ENCODE results near the gene AK9. TPM values are rescaled to one million over a fixed set of nuclear protein-coding genes. Genes with fewer than 3 reads are reported as not detected.

The AK9 gene
- polyA plus RNA-seq, 2 of the 4 experiments (the other 2 are of a cell fraction) = 2.2 to 4.7 TPM

DNA sequence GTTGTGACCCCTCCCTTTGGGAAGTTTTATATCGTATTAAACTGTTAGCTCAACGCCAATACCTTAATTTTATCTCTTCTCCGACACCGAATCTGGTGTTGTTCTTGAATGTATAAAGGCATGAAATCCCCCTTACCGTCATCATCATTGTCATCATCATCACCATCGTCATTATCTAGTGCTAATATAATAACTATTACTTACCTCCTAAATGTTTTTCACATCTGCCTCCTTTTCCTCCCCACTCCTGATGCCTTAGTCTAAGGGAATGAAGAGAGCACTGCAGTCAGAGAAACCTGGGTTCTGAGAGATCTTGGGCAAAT lies 207.3 kb downstream of the AK9 start:
- POLR2A ChIA-PET = no interaction called here
- peak overlapping the region; percentile 45 to 100; a peak in 5 of 6 replicates for H3K27ac ChIP-seq
- FAIRE-seq = no peak
- DNase-seq (ENCODE audit: low read depth in 1 of 2, low spot score in 1 of 2) = no peak
- H3K4me3 ChIP-seq = peak overlapping the region; percentile 85
- no peaks in the 10 kb centered on the region for H3K9me3 ChIP-seq
- ATAC-seq = no peak
- H3K4me2 ChIP-seq = peak overlapping the region; percentile 69
- peaks cover 36% of the 10 kb centered on the region; the same call in 2 of the 3 replicates for H3K4me1 ChIP-seq
- CTCF ChIA-PET = no interaction called here
- WGBS (ENCODE audit: missing lambda C conversion rate) = 16% methylated on average over 6 of the region's 6 CpGs
- TF ChIP-seq, protein P1, sequence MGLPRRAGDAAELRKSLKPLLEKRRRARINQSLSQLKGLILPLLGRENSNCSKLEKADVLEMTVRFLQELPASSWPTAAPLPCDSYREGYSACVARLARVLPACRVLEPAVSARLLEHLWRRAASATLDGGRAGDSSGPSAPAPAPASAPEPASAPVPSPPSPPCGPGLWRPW (IDR thresholded peaks at IDR 0.05) = no peak
- no peak for TF ChIP-seq NPAS2 (CRISPR knock-in tag; IDR thresholded peaks at IDR 0.05; ENCODE audit: borderline replicate concordance)
- no peak for TF ChIP-seq ZSCAN20 (CRISPR knock-in tag; IDR thresholded peaks at IDR 0.05)
- TF ChIP-seq HOXB13 (CRISPR knock-in tag; IDR thresholded peaks at IDR 0.05; ENCODE audit: low read depth) = no peak
- TF ChIP-seq POLR2A (IDR thresholded peaks at IDR 0.05; ENCODE audit: low read length) = no peak
- TF ChIP-seq GATA3 (IDR thresholded peaks at IDR 0.05; ENCODE audit: borderline replicate concordance) = no peak
- no peak for TF ChIP-seq ZC3H11A (IDR thresholded peaks at IDR 0.05)

DNA sequence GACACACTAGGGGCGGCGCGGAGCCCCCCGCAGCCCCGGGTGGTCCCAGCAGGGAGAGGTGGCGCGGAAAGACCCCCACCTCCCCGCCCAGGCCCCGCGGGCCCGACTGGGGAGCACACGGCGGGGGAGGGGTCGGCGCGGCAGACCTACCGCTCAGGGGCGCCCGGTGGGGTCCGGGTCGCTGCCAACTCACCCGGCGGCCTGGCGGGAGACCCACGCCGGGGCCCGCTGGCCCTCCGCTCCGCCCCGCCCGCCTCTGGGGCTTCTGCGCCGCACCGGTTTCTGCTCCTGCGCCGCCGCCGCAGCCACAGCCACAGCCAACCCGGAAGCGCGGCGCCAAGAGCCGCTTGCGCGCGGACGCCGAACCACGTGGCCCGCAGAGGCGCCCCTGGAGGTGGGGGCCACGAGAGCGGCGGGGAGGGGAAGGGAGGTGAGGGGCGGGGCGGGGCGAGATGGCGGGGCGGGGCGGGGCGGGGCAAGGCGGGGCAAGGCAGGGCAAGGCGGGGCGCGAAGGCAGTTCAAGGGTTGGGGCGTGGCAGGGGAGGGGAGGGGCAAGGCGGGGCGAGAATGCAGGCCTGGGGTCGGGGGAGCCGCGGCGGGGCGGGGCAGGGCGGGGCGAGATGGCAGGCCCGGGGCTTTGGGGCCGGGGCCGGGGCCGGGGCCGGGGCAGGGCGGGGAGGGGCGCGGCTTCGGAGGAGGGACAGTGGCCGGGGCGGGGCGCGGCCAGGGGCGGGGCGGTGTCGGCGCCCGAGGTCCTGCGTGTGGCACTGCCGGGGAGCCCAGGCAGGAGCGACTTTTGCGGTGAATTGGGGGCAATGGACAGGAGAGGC lies 207.9 kb downstream of the AK9 start, which contains the start of gene ZBTB24:
Gene ZBTB24 (minus strand): TSS at position 315 of the 830 bp plus-strand sequence. CDS start 1,193 bp downstream, outside the sequence.
- Histone ChIP-seq H3K4me3 (peak within 1 kb of the TSS; percentile 85), H3K9me3 (no peaks in the 10 kb centered on the region), H3K4me2 (peak within 1 kb of the TSS; percentile 78), H3K4me1 (peaks cover 42% of the 10 kb centered on the region; the same call in 2 of the 3 replicates), H3K27ac (peak within 1 kb of the TSS; percentile 89 to 100)
- FAIRE-seq = no peak
- CTCF ChIA-PET = no interaction called here
- peak; percentile 89 to 94 for ATAC-seq
- DNase-seq (ENCODE audit: low read depth in 1 of 2, low spot score in 1 of 2) = peak; percentile 52 to 86
- WGBS (ENCODE audit: missing lambda C conversion rate) = 0% methylated on average over 6 of the region's 97 CpGs
- POLR2A ChIA-PET = no interaction called here
- TF ChIP-seq POLR2A (IDR thresholded peaks at IDR 0.05; ENCODE audit: low read length) (peak; percentile 62), CEBPB (IDR thresholded peaks at IDR 0.05) (no peak), TFCP2L1 (CRISPR knock-in tag; IDR thresholded peaks at IDR 0.05) (no peak), KDM5A (IDR thresholded peaks at IDR 0.05) (no peak), RARB (CRISPR knock-in tag; IDR thresholded peaks at IDR 0.05) (no peak), SMC3 (IDR thresholded peaks at IDR 0.05) (no peak), FOXS1 (CRISPR knock-in tag; IDR thresholded peaks at IDR 0.05) (no peak), RFX5 (IDR thresholded peaks at IDR 0.05) (no peak), HOXB5 (CRISPR knock-in tag; IDR thresholded peaks at IDR 0.05) (no peak), ZC3H11A (IDR thresholded peaks at IDR 0.05) (no peak), CBX2 (IDR thresholded peaks at IDR 0.05; ENCODE audit: borderline replicate concordance, low read depth) (no peak), ZNF302 (CRISPR knock-in tag; IDR thresholded peaks at IDR 0.05) (no peak), ZFP36 (IDR thresholded peaks at IDR 0.05; ENCODE audit: borderline replicate concordance, partially characterized antibody) (no peak), CBX8 (IDR thresholded peaks at IDR 0.05) (no peak), MAFK (IDR thresholded peaks at IDR 0.05; ENCODE audit: partially characterized antibody) (no peak), CHD4 (IDR thresholded peaks at IDR 0.05; ENCODE audit: borderline replicate concordance) (no peak), HEYL (CRISPR knock-in tag; IDR thresholded peaks at IDR 0.05) (no peak), FOSB (CRISPR knock-in tag; IDR thresholded peaks at IDR 0.05) (no peak), PHF8 (IDR thresholded peaks at IDR 0.05; ENCODE audit: borderline replicate concordance, low read depth) (peak; percentile 76; the same call in 1 of the 2 replicates), HDAC2 (IDR thresholded peaks at IDR 0.05) (no peak), SREBF2 (IDR thresholded peaks at IDR 0.05) (no peak), EP300 (IDR thresholded peaks at IDR 0.05) (no peak), RCOR1 (IDR thresholded peaks at IDR 0.05; ENCODE audit: low read depth, low read length) (no peak), EHMT2 (IDR thresholded peaks at IDR 0.05; ENCODE audit: low read depth) (no peak), TP53 (CRISPR knock-in tag; IDR thresholded peaks at IDR 0.05) (no peak), RNF2 (IDR thresholded peaks at IDR 0.05; ENCODE audit: borderline replicate concordance, low read depth) (no peak), GATA3 (IDR thresholded peaks at IDR 0.05; ENCODE audit: borderline replicate concordance) (no peak), MAZ (IDR thresholded peaks at IDR 0.05; ENCODE audit: borderline replicate concordance, low read depth, low read length) (peak; percentile 68; the same call in 1 of the 2 replicates)
- TF ChIP-seq, protein P2, sequence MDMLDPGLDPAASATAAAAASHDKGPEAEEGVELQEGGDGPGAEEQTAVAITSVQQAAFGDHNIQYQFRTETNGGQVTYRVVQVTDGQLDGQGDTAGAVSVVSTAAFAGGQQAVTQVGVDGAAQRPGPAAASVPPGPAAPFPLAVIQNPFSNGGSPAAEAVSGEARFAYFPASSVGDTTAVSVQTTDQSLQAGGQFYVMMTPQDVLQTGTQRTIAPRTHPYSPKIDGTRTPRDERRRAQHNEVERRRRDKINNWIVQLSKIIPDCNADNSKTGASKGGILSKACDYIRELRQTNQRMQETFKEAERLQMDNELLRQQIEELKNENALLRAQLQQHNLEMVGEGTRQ (IDR thresholded peaks at IDR 0.05) = no peak
- TF ChIP-seq, protein P3, sequence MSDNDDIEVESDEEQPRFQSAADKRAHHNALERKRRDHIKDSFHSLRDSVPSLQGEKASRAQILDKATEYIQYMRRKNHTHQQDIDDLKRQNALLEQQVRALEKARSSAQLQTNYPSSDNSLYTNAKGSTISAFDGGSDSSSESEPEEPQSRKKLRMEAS (IDR thresholded peaks at IDR 0.05) = peak; percentile 72
- TF ChIP-seq, protein P4, sequence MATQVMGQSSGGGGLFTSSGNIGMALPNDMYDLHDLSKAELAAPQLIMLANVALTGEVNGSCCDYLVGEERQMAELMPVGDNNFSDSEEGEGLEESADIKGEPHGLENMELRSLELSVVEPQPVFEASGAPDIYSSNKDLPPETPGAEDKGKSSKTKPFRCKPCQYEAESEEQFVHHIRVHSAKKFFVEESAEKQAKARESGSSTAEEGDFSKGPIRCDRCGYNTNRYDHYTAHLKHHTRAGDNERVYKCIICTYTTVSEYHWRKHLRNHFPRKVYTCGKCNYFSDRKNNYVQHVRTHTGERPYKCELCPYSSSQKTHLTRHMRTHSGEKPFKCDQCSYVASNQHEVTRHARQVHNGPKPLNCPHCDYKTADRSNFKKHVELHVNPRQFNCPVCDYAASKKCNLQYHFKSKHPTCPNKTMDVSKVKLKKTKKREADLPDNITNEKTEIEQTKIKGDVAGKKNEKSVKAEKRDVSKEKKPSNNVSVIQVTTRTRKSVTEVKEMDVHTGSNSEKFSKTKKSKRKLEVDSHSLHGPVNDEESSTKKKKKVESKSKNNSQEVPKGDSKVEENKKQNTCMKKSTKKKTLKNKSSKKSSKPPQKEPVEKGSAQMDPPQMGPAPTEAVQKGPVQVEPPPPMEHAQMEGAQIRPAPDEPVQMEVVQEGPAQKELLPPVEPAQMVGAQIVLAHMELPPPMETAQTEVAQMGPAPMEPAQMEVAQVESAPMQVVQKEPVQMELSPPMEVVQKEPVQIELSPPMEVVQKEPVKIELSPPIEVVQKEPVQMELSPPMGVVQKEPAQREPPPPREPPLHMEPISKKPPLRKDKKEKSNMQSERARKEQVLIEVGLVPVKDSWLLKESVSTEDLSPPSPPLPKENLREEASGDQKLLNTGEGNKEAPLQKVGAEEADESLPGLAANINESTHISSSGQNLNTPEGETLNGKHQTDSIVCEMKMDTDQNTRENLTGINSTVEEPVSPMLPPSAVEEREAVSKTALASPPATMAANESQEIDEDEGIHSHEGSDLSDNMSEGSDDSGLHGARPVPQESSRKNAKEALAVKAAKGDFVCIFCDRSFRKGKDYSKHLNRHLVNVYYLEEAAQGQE (IDR thresholded peaks at IDR 0.05) = no peak

Data from A549 (cell line).